Smooth muscle cell (in vitro differentiated cells): Measurements from ENCODE around the gene PSTPIP1. TPM values are rescaled to one million over a fixed set of nuclear protein-coding genes. Genes with fewer than 3 reads are reported as not detected.

ENCODE experiments used
- DNase-seq: peaks from one replicate; lab custom pipeline; 2025; ENCODE audit not compliant: unreplicated experiment; lab: John Stamatoyannopoulos, UW
- H2AFZ ChIP-seq: fragments of 200-600 bp; sonication (generic); 2 replicates; pipeline ENCODE4 v1.6.0; 2016; ENCODE audit warnings: antibody characterized with exemption, low read depth, mild to moderate bottlenecking
- H3F3A ChIP-seq: fragments of 200-600 bp; sonication (generic); 2 replicates; pipeline ENCODE4 v1.6.0; 2017; ENCODE audit warnings: antibody characterized with exemption, low read depth
- H3K27ac ChIP-seq: fragments of 200-600 bp; sonication (generic); 2 replicates; pipeline ENCODE4 v1.5.1; 2016; ENCODE audit warnings: low read depth, mild to moderate bottlenecking
- H3K27me3 ChIP-seq: fragments of 200-600 bp; sonication (generic); 2 replicates; pipeline ENCODE4 v1.6.1; 2016; ENCODE audit warnings: low read depth, mild to moderate bottlenecking
- H3K36me3 ChIP-seq: fragments of 200-600 bp; sonication (generic); 2 replicates; pipeline ENCODE4 v1.5.1; 2016; ENCODE audit warnings: low read depth
- H3K4me1 ChIP-seq: fragments of 200-600 bp; sonication (generic); 2 replicates; pipeline ENCODE4 v1.5.1; 2016; ENCODE audit warnings: low read depth
- H3K4me2 ChIP-seq: fragments of 200-600 bp; sonication (generic); 2 replicates; pipeline ENCODE4 v1.6.0; 2016; ENCODE audit warnings: mild to moderate bottlenecking
- H3K4me3 ChIP-seq: fragments of 200-600 bp; sonication (generic); 2 replicates; pipeline ENCODE4 v1.5.1; 2016; ENCODE audit warnings: mild to moderate bottlenecking
- H3K79me2 ChIP-seq: fragments of 200-600 bp; sonication (generic); 2 replicates; pipeline ENCODE4 v1.6.0; 2016; ENCODE audit warnings: low read depth, mild to moderate bottlenecking
- H3K9ac ChIP-seq: fragments of 200-600 bp; sonication (generic); 2 replicates; pipeline ENCODE4 v1.6.0; 2016; ENCODE audit warnings: low read depth
- H3K9me3 ChIP-seq: fragments of 200-600 bp; sonication (generic); replicated peaks from 2 replicates; pipeline ENCODE4 v1.5.1; 2016; ENCODE audit warnings: low read depth
- H4K20me1 ChIP-seq: fragments of 200-600 bp; sonication (generic); 2 replicates; pipeline ENCODE4 v1.6.0; 2016; ENCODE audit warnings: low read depth
- CTCF ChIP-seq: fragments of 200-600 bp; sonication (generic); IDR thresholded peaks from 2 replicates; pipeline ENCODE4 v1.5.1; 2017; ENCODE audit warnings: borderline replicate concordance, mild to moderate bottlenecking, antibody characterized with exemption; ENCODE audit not compliant: insufficient read depth, poor library complexity, severe bottlenecking
- WGBS: methylation state at CpG from one replicate; pipeline ENCODE4 v1.1.7; 2016; ENCODE audit warnings: low lambda C conversion rate; 5-methylcytosine and 5-hydroxymethylcytosine counted together
- polyA plus RNA-seq: library from polyadenylated mRNA; unstranded; fragments of >200 nt; fragmentation: Nextera tagmentation; extraction: Ambion mirVana; gene quantifications from 2 replicates; pipeline ENCODE4 v1.2.1, GENCODE V29; 2016
- total RNA-seq: library from RNA; depleted of rRNA; stranded (reverse); fragments of >200 nt; gene quantifications from 2 replicates; pipeline ENCODE4 v1.2.3, GENCODE V29; 2014

Gene PSTPIP1
- total and polyA plus RNA-seq, 2 experiments from 2014 or later, result 0.38 TPM; not detected in 1

- Histone ChIP-seq H3K9ac (no peak overlapping the region), H3K4me1 (peaks cover 4% of the 10 kb centered on the region), H3K27me3 (no peaks in the 10 kb centered on the region), H3K27ac (no peak overlapping the region), H3F3A (no peaks in the 10 kb centered on the region), H3K79me2 (no peaks in the 10 kb centered on the region), H4K20me1 (no peaks in the 10 kb centered on the region), H3K4me2 (no peak overlapping the region), H3K9me3 (no peaks in the 10 kb centered on the region), H2AFZ (no peak overlapping the region), H3K36me3 (no peaks in the 10 kb centered on the region), H3K4me3 (no peak overlapping the region)
- no peak for DNase-seq
- no peak for TF ChIP-seq CTCF
- 93% methylated on average over 9 of the region's 9 CpGs for WGBS
Measured at GRCh38 chr15:76982356-76982755, 12.6 kb upstream of the PSTPIP1 start.

- H3K4me3 ChIP-seq, result no peak overlapping the region
- DNase-seq, result no peak
- no peak overlapping the region for H3K27ac ChIP-seq
- H3K4me1 ChIP-seq, result peaks cover 4% of the 10 kb centered on the region
- H3F3A ChIP-seq, result no peaks in the 10 kb centered on the region
- H3K9me3 ChIP-seq, result no peaks in the 10 kb centered on the region
- WGBS, result 90% methylated on average over 6 of the region's 6 CpGs
- H3K36me3 ChIP-seq, result no peaks in the 10 kb centered on the region
- no peaks in the 10 kb centered on the region for H4K20me1 ChIP-seq
- no peak overlapping the region for H3K4me2 ChIP-seq
- H3K27me3 ChIP-seq, result no peaks in the 10 kb centered on the region
- no peak for TF ChIP-seq CTCF
- H2AFZ ChIP-seq, result no peak overlapping the region
- H3K9ac ChIP-seq, result no peak overlapping the region
- H3K79me2 ChIP-seq, result no peaks in the 10 kb centered on the region
Measured at GRCh38 chr15:76982756-76983155, 12.2 kb upstream of the PSTPIP1 start.

GRCh38 chr15:76983590-76984375, 11.1 kb upstream of the PSTPIP1 start:
- H3K4me2 ChIP-seq, result no peak overlapping the region
- no peaks in the 10 kb centered on the region for H3K36me3 ChIP-seq
- no peak for TF ChIP-seq CTCF
- no peaks in the 10 kb centered on the region for H3K27me3 ChIP-seq
- DNase-seq, result no peak
- H3K4me1 ChIP-seq, result peaks cover 4% of the 10 kb centered on the region
- no peaks in the 10 kb centered on the region for H3K79me2 ChIP-seq
- no peak overlapping the region for H2AFZ ChIP-seq
- 93% methylated on average over 4 of the region's 4 CpGs for WGBS
- no peaks in the 10 kb centered on the region for H3K9me3 ChIP-seq
- H3K9ac ChIP-seq, result no peak overlapping the region
- H4K20me1 ChIP-seq, result no peaks in the 10 kb centered on the region
- no peak overlapping the region for H3K27ac ChIP-seq
- no peak overlapping the region for H3K4me3 ChIP-seq
- H3F3A ChIP-seq, result no peaks in the 10 kb centered on the region

- no peaks in the 10 kb centered on the region for H3K9me3 ChIP-seq
- no peak overlapping the region for H2AFZ ChIP-seq
- H3K27me3 ChIP-seq, result no peaks in the 10 kb centered on the region
- TF ChIP-seq CTCF, result no peak
- no peaks in the 10 kb centered on the region for H4K20me1 ChIP-seq
- no peak for DNase-seq
- H3K36me3 ChIP-seq, result no peaks in the 10 kb centered on the region
- no peak overlapping the region for H3K4me2 ChIP-seq
- H3F3A ChIP-seq, result no peaks in the 10 kb centered on the region
- no peak overlapping the region for H3K27ac ChIP-seq
- no peak overlapping the region for H3K9ac ChIP-seq
- H3K4me3 ChIP-seq, result no peak overlapping the region
- H3K4me1 ChIP-seq, result peaks cover 4% of the 10 kb centered on the region
- H3K79me2 ChIP-seq, result no peaks in the 10 kb centered on the region
- WGBS, result 82% methylated on average over 3 of the region's 3 CpGs
Measured at GRCh38 chr15:76986743-76987142, 8.2 kb upstream of the PSTPIP1 start.
